NCI-H2196 (cell line): ENCODE measurements around the gene GRAMD2A.

Experiments
- DNase-seq: peaks from one replicate; lab custom pipeline; 2025; ENCODE audit not compliant: unreplicated experiment; lab: John Stamatoyannopoulos, UW

Gene GRAMD2A

GRCh38 chr15:72168808-72169190 is 28.8 kb downstream of the GRAMD2A start:
- DNase-seq: no peak

GRCh38 chr15:72168131-72168807 is 29.3 kb downstream of the GRAMD2A start:
- DNase-seq: no peak

- no peak for DNase-seq
Measured at GRCh38 chr15:72167445-72167844, 30.1 kb downstream of the GRAMD2A start.

GRCh38 chr15:72166716-72167417 is 30.7 kb downstream of the GRAMD2A start:
- DNase-seq: no peak

GRCh38 chr15:72163719-72164118 is 33.9 kb downstream of the GRAMD2A start:
- no peak for DNase-seq

- no peak for DNase-seq
Measured at GRCh38 chr15:72162569-72162968, 35.0 kb downstream of the GRAMD2A start.

- DNase-seq: no peak
Measured at GRCh38 chr15:72161361-72162132, 36.0 kb downstream of the GRAMD2A start.

- no peak for DNase-seq
Measured at GRCh38 chr15:72160696-72161245, 36.8 kb downstream of the GRAMD2A start.

GRCh38 chr15:72156928-72157327 is 40.7 kb downstream of the GRAMD2A start:
- DNase-seq: no peak

- DNase-seq: peak; percentile 72
Measured at GRCh38 chr15:72155635-72156616, 41.7 kb downstream of the GRAMD2A start.

- peak; percentile 69 for DNase-seq
Measured at GRCh38 chr15:72155003-72155621, 42.5 kb downstream of the GRAMD2A start.

- no peak for DNase-seq
Measured at GRCh38 chr15:72154316-72154715, 43.3 kb downstream of the GRAMD2A start.

GRCh38 chr15:72153269-72154000 is 44.2 kb downstream of the GRAMD2A start:
- DNase-seq: peak; percentile 8

- no peak for DNase-seq
Measured at GRCh38 chr15:72147418-72147817, 50.2 kb downstream of the GRAMD2A start.

GRCh38 chr15:72146934-72147333 is 50.7 kb downstream of the GRAMD2A start:
- DNase-seq: no peak

GRCh38 chr15:72146221-72146620 is 51.4 kb downstream of the GRAMD2A start:
- no peak for DNase-seq

- DNase-seq: no peak
Measured at GRCh38 chr15:72141171-72142084, 56.2 kb downstream of the GRAMD2A start.

GRCh38 chr15:72140088-72140487 is 57.5 kb downstream of the GRAMD2A start:
- no peak for DNase-seq
